PFSK-1 (cell line): ENCODE measurements around the gene AMPD1.

Source experiments
- POLR2AphosphoS5 ChIP-seq: IDR thresholded peaks from 2 replicates; pipeline ENCODE4 v1.6.1; 2012; ENCODE audit warnings: low read depth, mild to moderate bottlenecking, control low read depth, low read length, moderate library complexity
- SIN3A ChIP-seq: IDR thresholded peaks from 2 replicates; pipeline ENCODE4 v1.6.1; 2012; ENCODE audit warnings: mild to moderate bottlenecking, low read length, moderate library complexity, borderline replicate concordance; ENCODE audit not compliant: insufficient read depth
- TF ChIP-seq, protein P1 (sequence below), 2 experiments: IDR thresholded peaks; 2 replicates each; pipeline versions ENCODE4 v1.6.1 to v1.8.0; 2011 to 2012; ENCODE audit warnings: low read depth in 2 of 2, low read length in 2 of 2, control low read depth in 1 of 2, inconsistent platforms in 1 of 2, mild to moderate bottlenecking in 1 of 2, moderate library complexity in 1 of 2; ENCODE audit not compliant: insufficient read depth in 1 of 2

DNA sequence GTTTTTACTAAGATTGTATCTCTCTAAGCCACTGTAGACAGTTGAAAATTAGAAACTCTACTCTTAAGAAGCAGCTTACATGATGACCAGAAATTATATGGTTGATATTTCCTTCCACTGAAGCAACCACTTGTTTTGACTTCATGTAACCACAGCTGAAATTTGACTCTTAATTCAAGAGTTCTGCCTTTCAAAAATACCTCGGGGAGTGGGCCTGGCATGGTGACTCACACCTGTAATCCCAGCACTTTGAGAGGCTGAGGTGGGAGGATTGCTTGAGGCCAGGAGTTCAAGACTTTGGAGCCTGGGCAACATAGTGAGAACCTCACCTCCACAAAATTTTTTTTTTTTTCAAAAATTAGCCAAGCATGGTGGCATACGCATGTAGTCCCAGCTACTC lies 4.3 kb downstream of the AMPD1 start:
- TF ChIP-seq POLR2AphosphoS5 (no peak), SIN3A (no peak)
- TF ChIP-seq, protein P1, sequence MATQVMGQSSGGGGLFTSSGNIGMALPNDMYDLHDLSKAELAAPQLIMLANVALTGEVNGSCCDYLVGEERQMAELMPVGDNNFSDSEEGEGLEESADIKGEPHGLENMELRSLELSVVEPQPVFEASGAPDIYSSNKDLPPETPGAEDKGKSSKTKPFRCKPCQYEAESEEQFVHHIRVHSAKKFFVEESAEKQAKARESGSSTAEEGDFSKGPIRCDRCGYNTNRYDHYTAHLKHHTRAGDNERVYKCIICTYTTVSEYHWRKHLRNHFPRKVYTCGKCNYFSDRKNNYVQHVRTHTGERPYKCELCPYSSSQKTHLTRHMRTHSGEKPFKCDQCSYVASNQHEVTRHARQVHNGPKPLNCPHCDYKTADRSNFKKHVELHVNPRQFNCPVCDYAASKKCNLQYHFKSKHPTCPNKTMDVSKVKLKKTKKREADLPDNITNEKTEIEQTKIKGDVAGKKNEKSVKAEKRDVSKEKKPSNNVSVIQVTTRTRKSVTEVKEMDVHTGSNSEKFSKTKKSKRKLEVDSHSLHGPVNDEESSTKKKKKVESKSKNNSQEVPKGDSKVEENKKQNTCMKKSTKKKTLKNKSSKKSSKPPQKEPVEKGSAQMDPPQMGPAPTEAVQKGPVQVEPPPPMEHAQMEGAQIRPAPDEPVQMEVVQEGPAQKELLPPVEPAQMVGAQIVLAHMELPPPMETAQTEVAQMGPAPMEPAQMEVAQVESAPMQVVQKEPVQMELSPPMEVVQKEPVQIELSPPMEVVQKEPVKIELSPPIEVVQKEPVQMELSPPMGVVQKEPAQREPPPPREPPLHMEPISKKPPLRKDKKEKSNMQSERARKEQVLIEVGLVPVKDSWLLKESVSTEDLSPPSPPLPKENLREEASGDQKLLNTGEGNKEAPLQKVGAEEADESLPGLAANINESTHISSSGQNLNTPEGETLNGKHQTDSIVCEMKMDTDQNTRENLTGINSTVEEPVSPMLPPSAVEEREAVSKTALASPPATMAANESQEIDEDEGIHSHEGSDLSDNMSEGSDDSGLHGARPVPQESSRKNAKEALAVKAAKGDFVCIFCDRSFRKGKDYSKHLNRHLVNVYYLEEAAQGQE (IDR thresholded peaks at IDR 0.05; ENCODE audit: insufficient read depth in 1 of 2, low read depth in 2 of 2, low read length in 2 of 2) = no peak
